ENCODE results near the gene IL12RB2.

IL12RB2 gene, protein sequence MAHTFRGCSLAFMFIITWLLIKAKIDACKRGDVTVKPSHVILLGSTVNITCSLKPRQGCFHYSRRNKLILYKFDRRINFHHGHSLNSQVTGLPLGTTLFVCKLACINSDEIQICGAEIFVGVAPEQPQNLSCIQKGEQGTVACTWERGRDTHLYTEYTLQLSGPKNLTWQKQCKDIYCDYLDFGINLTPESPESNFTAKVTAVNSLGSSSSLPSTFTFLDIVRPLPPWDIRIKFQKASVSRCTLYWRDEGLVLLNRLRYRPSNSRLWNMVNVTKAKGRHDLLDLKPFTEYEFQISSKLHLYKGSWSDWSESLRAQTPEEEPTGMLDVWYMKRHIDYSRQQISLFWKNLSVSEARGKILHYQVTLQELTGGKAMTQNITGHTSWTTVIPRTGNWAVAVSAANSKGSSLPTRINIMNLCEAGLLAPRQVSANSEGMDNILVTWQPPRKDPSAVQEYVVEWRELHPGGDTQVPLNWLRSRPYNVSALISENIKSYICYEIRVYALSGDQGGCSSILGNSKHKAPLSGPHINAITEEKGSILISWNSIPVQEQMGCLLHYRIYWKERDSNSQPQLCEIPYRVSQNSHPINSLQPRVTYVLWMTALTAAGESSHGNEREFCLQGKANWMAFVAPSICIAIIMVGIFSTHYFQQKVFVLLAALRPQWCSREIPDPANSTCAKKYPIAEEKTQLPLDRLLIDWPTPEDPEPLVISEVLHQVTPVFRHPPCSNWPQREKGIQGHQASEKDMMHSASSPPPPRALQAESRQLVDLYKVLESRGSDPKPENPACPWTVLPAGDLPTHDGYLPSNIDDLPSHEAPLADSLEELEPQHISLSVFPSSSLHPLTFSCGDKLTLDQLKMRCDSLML

DNA sequence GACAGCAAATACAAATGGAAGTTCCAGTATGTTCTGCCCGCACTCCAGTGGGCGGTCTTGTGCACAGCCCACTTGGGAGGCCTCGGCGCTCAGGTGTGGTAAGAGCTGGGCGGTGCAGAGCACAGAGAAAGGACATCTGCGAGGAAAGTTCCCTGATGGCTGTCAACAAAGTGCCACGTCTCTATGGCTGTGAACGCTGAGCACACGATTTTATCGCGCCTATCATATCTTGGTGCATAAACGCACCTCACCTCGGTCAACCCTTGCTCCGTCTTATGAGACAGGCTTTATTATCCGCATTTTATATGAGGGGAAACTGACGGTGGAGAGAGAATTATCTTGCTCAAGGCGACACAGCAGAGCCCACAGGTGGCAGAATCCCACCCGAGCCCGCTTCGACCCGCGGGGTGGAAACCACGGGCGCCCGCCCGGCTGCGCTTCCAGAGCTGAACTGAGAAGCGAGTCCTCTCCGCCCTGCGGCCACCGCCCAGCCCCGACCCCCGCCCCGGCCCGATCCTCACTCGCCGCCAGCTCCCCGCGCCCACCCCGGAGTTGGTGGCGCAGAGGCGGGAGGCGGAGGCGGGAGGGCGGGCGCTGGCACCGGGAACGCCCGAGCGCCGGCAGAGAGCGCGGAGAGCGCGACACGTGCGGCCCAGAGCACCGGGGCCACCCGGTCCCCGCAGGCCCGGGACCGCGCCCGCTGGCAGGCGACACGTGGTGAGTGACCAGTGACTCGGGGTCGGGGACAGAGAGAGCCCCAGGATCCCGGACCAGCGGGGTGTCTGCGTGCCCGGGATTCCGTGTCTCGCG, at the start of gene IL12RB2:
Gene IL12RB2 (plus strand): TSS at position 623 of the 810 bp plus-strand sequence. CDS start 12,496 bp downstream, outside the sequence.
- DNase-seq = no peak

DNA sequence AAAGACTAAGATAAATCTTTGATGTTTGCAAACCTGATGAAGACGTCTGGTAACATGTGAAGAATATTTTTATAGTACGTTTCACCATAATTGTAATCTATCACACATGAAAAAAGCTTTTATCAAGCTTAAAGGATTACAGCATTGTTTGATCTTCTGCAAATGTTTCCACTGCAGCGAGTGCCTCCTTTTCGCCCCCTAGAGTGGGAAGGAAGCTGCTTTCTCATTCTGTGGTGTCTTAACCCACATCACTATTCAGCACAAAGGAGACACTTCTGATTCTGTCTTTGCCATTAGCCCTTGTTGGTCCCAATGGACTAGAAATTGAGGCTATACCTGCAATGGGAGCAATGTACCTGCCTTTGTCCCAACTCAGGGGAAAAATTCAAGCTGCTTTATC, 46.0 kb upstream of the IL12RB2 start:
- no peak for DNase-seq

DNA sequence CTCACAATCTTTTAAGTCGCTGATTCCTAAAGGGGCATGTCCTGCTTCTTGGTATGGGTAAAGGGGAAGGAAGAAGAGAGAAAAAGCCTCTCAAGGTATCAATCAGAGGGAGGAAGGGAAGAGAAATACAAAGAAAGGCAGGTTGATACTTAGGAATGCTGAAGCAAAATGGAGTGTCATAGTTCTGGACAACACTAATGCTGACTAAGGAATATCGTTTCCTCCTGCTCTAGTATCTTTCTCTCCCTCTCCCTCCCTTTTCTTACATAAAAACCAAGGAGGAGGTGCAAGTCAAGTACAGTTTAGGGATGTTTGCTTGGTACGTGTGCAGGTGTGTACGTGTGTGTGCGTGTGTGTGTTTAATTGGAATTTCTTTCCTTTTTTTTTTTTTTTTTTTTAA, 44.9 kb upstream of the IL12RB2 start:
- no peak for DNase-seq

DNA sequence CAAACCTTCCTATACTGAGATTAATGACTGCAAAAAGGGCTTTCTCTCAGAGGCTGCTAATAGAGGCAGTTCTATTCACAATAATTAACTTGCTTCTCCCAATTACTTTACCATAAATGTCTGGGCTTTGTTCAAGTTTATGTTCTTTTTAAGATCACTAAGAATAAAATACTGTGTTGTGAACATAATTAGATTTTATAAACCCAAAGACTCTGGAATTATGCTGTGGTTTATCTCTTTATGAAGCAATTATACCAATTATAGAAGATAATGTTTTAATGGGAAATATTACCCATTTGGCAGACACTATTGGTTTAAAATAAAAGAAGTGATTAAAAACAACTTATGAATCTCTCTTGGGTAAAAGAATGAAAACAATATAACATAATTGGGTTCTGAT, 43.5 kb upstream of the IL12RB2 start:
- no peak for DNase-seq

DNA sequence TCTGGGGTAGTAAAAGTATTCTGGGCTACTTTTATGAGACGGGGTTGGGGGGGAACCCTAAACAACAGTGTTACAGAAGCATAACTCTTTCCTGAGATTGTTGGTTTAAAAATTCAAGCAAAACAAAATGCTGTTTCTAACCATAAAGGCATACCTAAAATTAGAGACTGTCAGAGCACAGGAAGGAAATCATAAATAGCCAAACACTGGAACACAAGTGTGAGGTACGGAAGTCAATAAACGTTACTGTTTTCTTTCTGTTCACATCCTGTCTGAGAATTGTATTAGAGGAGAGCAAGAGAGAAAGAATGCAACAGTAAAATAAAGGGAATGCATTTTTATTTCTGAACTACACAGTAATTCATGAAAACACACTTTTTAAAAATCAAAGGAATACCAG, 42.8 kb upstream of the IL12RB2 start:
- no peak for DNase-seq

DNA sequence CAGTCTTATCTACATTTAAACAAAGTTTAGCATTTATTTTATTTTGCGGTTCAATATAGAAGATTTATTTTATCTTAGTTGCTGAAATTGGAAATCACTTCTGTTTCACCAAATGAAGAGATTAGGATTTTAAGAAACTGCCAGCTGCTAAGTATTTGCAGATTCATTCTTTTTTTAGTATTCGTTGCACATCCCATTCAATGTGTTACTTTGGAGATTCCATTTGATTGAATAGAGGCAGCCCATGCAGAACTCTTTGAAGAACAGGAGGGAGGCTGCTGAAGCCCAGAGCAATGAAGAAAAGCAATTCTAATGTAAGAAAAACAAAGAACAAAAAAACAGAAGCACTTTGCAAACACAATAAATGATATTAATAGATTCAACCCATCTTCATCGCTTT, 38.6 kb upstream of the IL12RB2 start:
- DNase-seq = no peak

DNA sequence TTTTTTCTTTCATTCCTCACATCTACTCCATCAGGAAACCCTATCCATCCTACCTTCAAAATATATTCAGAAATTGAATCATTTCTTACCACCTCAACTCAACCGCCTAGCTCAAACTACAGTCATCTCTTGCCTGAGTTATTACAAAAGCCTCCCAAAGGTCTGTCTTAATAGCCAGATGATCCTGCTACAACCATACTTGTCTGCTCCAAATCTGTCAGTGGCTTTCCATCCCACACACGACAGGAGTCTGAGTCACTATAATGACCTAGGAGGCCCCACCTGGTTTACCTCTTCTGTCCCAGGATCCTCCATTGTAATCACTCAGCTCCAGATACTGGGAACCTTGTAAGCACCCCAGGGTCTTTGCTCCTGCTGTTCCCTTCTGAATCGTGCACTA, 37.1 kb upstream of the IL12RB2 start:
- no peak for DNase-seq

DNA sequence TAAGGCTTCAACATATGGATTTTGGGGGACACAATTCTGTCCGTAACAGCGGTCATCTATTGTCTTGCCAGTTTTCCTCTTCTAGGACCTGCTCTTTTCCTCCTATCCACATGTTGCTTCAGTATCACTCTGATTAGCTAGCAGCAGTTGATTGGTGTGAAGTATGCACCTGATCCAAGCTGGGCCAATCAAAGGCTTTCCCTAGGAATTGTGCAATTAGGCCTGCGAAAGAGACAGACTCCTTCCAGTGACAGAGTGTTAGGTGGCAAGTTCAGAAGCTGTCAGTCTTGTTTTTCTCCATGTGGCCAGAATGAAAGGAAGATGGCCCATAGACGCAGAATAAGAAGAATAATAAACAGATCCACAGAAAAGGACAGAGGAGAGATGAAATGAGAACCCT, 34.1 kb upstream of the IL12RB2 start:
- DNase-seq = no peak

DNA sequence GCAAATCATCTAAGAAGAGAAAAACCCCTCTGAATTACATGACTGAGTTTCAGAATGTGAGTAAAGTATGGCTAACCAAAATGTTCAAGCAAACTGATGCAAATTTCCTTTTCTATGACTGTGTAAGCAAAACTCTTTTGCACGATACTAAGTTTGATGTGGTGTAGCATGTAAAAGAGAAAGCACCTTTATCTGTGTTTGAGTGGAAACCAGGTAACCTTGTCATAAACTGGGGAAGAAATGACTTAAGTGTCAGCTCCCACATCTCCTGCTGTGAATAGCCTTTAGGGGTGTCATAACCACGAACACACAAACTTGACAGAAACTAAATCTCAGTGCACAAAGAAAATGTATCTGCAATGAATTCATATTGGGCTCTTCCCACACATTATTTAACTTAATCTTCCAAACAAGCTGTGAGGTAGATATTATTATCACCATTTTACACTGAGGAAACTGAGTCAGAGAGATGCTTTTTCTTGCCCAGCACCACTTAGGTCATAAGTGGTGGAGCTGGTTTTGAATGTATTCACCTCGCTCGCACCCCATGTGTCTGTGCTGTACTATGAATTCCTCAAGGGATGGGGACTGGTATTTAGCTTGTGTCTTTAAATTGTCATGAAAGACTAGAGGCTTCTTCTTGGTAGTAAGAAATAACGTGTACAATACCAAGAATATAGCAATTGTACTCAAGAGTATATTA, 32.9 kb upstream of the IL12RB2 start:
- no peak for DNase-seq

DNA sequence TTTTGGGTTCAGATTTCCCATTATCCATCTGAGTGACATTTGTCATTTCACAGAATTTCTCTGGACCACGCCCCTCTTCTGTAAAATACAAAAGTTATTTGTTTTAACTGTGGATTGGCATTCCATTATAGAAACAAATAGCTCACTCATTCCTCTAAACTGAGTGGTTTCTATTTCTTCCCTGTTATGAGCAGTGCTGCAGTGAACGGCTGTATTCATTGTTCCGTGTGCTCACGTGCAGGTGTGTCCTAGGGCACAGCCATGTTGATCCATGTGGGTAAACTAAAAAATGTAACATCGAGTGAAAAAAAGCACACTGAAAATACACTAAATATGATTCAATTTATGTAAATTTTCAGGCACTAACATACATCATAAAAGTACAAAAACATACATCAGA, 27.0 kb upstream of the IL12RB2 start:
- DNase-seq = no peak

DNA sequence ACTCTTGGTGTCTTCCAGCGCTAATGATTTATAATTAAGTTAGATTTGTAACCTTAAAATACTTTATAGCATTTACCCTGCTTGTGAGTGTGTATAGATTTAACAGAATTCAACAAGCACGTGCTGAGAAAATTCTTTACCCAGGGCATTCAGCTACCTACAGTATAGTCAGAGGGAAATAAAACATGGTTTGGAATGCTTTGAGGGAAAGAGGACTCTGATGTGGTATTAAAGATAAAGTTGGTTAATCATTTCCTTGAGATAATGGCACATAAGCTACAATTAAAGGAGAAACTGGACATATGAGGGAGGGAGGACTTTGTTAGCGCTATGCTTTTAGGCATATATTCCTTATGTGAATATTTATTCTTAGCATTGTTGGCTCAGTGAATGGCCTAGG, 26.4 kb upstream of the IL12RB2 start:
- no peak for DNase-seq

DNA sequence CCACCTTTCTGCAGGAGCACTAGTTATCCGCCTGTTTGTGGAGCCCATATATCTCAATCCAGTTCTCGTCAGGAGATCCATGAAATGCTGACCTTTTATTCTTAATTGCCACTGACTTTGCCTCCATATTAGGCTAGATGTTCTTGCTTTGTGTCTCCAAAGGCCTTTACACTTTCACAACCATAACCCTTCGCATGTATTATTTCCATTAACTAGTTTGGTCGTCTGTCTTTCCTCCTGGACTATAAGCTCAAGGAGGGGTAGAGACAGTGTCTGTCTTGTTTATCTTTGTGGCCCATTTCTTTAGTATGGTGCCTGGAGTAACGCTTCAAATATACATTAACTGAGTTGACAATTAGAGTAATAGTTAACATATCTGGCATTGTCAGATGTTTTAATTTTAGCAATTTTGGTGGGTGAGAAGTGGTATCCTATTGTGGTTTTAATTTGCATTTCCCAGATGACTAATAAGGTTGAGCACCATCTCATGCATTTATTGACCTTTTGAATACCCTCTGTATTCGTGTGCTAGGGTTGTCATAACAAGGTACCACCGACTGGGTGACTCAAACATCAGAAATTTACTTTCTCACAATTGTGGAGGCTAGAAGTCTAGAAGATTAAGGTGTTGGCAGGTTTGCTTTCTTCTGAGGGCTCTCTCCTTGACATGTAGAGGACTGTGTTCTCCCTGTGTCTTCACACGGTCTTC, 21.7 kb upstream of the IL12RB2 start:
- DNase-seq = no peak

DNA sequence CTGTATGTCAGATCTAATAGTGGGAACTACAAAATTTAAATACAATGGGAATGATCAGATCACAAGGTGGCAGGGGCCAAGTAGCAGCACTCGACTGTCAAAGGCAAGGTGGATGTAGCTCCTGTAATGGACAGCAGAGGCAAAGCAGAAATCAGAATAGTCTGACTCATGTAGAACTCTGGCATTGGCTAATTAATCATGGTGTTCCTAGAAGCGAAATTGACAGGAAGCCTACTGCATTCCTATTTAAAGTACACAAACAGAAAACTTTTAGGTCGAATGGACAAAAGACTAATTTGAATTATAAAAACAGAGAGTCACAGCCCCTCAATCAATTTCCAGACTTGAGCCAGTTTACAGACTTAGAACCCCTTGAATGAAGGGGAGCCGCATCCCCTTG, 17.4 kb upstream of the IL12RB2 start:
- no peak for DNase-seq

DNA sequence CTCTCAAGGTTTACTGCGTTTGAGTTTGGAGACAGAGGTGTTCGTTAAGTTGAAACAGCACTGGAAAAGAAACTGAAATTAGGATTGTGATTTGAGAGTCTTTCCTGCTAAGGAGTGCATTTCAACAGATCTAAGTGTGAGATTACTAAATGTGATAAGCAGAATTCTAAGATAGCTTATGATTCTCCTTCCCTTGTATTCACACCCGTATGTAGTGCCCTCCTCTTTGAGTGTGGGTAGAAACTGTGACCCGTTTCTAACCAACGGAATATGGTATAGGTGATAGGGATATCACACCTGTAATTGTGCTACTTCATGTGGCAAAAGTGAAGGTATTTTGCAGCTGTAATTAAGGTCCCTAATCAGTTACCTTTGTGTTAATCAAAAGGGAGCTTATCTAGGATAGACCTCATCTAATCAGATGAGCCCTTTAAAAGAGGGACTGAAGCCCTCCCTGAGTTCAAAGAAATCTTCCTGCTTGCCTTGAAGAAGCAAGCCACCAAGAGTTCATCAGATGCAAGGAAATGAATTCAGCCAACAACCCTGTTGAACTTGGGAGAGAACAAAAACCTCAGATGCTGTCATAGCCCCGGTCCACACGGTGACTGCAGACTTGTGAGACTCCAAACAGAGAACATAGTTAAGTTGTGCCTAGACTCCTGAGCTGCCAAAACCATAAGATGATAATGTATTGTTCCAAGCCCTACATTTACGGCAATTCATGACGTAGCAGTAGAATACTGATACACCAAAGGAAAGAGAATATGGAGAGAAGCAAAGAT, 12.6 kb upstream of the IL12RB2 start:
- DNase-seq = no peak

DNA sequence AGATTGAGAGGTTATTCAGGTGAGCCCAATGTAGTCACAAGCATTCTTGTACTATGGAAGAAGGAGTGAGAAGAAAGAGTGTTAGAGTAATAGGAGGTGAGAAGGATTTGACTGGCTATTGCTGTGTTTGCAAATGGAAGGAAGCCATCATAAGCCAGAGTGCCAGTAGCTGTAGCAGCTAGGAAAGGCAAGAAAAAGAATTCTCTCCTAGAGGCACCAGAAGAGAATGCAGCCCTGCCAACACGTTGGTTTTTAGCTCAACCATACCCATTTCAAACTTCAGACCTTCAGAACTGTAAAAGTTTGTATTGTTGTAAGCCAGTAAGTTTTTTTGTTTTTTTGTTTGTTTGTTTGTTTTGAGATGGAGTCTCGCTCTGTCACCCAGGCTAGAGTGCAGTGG, 8.9 kb upstream of the IL12RB2 start:
- no peak for DNase-seq

DNA sequence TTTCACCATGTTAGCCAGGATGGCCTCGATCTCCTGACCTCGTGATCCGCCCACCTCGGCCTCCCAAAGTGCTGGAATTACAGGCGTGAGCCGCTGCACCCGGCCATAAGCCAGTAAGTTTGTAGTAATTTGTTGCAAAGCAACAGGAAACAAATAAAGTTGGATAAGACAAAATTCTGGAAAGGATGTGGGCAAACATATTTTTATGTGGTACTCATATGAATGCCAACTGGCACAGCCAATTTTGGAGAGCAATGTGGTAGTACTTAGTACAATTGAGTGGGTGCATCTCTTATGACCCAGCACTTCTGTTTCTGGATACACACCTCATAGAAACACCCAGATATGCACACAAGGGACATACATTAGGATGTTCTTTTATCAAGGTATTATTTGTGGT, 8.4 kb upstream of the IL12RB2 start:
- no peak for DNase-seq

DNA sequence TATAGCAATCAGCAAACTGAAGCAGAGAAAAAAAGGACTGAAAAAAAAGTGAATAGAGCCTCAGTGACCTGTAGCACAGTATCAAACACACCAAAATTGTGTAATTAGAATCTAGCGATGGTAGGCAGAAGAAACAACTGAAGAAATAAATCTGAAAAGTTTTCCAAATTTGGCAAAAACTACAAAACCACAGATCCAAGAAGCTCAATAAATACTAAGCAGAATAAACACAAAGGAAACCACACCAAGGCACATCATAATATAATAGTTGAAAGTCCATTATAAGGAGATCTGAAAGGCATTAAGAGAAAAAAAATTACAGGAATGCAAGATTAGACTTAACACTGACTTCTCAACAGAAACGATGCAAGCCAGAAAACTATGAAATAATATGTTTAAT, 7.1 kb upstream of the IL12RB2 start:
- DNase-seq = no peak

DNA sequence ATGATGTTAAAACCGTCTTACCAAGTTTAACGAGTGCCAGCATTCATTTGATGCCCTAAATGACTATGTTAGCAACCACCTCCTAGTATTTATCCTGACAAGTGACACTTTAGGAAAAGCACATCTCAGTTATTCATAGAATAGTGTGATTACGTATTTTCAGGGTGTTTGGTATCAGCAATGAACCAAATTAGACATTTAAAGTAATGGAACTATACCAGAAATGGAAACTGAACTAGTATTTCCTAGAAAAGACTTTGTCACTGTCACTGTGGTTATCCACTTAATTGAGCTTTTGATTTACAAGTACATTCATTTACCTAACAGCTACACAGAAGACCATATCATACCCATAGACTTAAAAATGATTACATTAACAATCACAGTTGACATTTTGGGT, 3.6 kb upstream of the IL12RB2 start:
- no peak for DNase-seq

DNA sequence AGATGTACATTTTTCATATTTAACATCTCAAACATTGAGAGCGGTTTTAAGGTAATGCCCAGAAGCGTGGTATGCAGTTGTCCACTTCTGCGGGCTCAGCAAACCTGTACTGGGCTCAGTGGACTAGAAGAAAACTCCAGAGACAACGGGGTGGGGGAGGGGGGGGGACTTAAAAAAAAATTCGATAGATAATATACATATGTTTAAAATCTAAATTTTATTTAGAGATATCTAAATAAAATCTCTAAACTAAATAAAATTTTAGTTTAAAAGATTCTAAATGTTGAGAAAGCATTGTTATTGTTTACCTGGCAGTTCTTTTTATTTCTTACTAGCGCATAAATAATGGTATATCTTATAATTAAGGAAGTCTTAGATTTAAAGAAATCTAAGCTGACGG, 1.1 kb upstream of the IL12RB2 start:
- DNase-seq = no peak

DNA sequence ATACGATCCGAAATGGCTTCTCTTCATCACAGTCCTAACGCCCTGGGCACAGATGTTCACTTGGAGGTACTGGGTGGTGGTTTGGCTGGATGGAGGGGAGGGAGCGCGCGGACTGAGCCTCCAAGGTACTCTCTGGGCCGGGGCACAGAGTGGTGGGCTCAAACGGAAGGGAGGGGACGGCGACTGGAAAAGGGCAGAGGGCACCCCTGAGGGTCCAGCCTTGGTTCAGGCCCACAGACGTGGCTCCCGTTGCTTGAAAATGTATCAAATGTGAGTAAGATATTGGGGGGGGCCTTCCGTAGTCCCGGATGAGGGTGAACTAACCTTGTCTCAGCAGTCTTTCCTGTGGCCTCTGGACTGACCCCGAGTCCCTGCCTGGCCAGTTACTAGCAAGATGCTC, 463 bp downstream of the IL12RB2 start:
- no peak for DNase-seq

DNA sequence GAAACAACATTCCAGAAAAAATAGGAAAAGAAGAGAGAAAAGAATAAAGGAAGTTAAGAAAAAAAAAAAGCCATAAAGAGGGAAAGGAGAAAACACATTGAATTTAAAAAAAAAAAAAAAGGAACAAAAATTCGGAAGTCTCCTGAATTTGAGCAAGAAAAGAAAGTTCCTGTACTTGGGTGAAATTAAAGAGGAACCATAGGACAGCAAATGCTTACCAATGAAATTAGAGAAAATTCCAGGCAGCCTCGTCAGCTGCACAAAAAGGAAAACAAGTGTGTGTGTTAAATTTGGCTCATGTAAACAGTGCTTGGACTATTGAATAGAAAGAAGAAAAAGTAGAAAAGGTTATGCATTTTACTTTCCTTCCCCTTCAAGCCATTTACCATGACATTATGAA, 4.9 kb downstream of the IL12RB2 start:
- DNase-seq = no peak
